ENCODE data around the gene ZNF3.

Gene ZNF3

DNA sequence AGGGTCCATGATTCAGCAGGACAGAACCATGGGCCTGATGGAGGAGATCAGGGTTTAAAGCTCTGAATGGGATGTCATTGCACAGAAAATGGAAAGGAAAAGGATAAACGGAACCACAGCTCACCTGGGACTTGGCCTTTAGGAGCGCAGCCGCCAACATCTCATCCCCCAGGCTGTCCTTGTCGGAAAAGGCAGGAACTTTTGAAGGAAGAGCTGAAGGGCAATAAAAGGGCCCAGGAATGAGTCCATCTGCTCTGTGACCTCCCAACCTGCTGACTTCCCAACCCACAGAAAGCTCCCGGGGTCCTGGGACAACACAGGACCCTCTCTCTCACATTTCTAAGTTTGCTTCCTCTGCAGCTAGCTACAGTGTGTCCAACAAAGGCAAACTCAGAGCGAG, 6.1 kb downstream of the ZNF3 start:
- Histone ChIP-seq H3K27me3 (ENCODE audit: insufficient read depth, low read length) (no peaks in the 10 kb centered on the region), H2BK5ac (ENCODE audit: low read depth, low read length, poor library complexity) (no peak overlapping the region), H4K12ac (ENCODE audit: low read depth, low read length) (no peak overlapping the region), H3K4ac (ENCODE audit: low read depth, low read length) (no peak overlapping the region), H2BK12ac (ENCODE audit: low read length) (no peak overlapping the region), H3K4me2 (ENCODE audit: low read length) (no peak overlapping the region), H3K9me3 (ENCODE audit: insufficient read depth, low read depth, low read length) (peaks cover 33% of the 10 kb centered on the region), H3K9ac (ENCODE audit: low read length) (no peak overlapping the region), H2BK120ac (ENCODE audit: insufficient read depth, low read length, poor library complexity) (no peak overlapping the region), H4K8ac (ENCODE audit: low read depth, low read length) (no peak overlapping the region), H2AK5ac (ENCODE audit: low read length) (no peak overlapping the region), H3K79me1 (ENCODE audit: low read length) (no peaks in the 10 kb centered on the region), H3K14ac (ENCODE audit: low read length) (no peak overlapping the region), H3K79me2 (ENCODE audit: control insufficient read depth, insufficient read depth, low read length, poor library complexity) (peaks cover 7% of the 10 kb centered on the region), H3K18ac (ENCODE audit: low read length) (peak overlapping the region; percentile 74), H2AFZ (ENCODE audit: insufficient read depth, low read length, poor library complexity) (no peak overlapping the region), H3K23ac (ENCODE audit: low read length) (no peak overlapping the region), H4K91ac (ENCODE audit: low read depth, low read length) (no peak overlapping the region), H3K4me3 (ENCODE audit: low read depth, low read length) (no peak overlapping the region), H3K27ac (ENCODE audit: low read depth, low read length) (no peak overlapping the region), H3K36me3 (ENCODE audit: control insufficient read depth in 1 of 2, insufficient read depth in 2 of 2, low read length in 2 of 2) (peaks cover 73 to 81% of the 10 kb centered on the region in 2 experiments), H3K4me1 (ENCODE audit: control insufficient read depth in 1 of 2, insufficient read depth in 2 of 2, low read length in 2 of 2) (peaks cover 1 to 4% of the 10 kb centered on the region in 2 experiments)
- no peak for DNase-seq
- no CpG with 5 or more reads among the region's 6 CpGs for WGBS (ENCODE audit: extremely low coverage, insufficient coverage, insufficient read length)

DNA sequence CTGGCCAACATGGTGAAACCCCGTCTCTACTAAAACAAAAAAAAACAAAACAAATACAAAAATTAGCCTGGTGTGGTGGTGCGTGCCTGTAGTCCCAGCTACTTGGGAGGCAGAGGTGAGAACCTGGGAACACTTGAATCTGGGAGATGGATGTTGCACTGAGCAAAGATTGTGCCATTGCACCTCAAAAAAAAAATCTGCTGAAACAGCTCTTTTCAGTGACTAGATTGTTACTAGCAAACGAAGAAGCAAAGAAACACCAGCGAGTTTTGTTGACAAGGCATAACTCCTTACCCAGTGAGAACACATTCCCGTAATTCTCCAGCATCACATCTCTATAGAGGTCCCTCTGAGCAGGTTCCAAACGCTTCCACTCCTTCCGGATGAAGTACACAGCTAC, 6.7 kb downstream of the ZNF3 start:
- Histone ChIP-seq H4K91ac (ENCODE audit: low read depth, low read length) (no peak overlapping the region), H2BK12ac (ENCODE audit: low read length) (no peak overlapping the region), H4K12ac (ENCODE audit: low read depth, low read length) (no peak overlapping the region), H3K4me2 (ENCODE audit: low read length) (no peak overlapping the region), H2BK120ac (ENCODE audit: insufficient read depth, low read length, poor library complexity) (no peak overlapping the region), H3K9me3 (ENCODE audit: insufficient read depth, low read depth, low read length) (peaks cover 36% of the 10 kb centered on the region), H2BK5ac (ENCODE audit: low read depth, low read length, poor library complexity) (no peak overlapping the region), H3K23ac (ENCODE audit: low read length) (no peak overlapping the region), H2AK5ac (ENCODE audit: low read length) (no peak overlapping the region), H3K27me3 (ENCODE audit: insufficient read depth, low read length) (no peaks in the 10 kb centered on the region), H4K8ac (ENCODE audit: low read depth, low read length) (no peak overlapping the region), H3K27ac (ENCODE audit: low read depth, low read length) (no peak overlapping the region), H3K4me1 (ENCODE audit: control insufficient read depth in 1 of 2, insufficient read depth in 2 of 2, low read length in 2 of 2) (no peaks in the 10 kb centered on the region), H3K79me1 (ENCODE audit: low read length) (no peaks in the 10 kb centered on the region), H3K9ac (ENCODE audit: low read length) (no peak overlapping the region), H3K4me3 (ENCODE audit: low read depth, low read length) (no peak overlapping the region), H2AFZ (ENCODE audit: insufficient read depth, low read length, poor library complexity) (no peak overlapping the region), H3K14ac (ENCODE audit: low read length) (no peak overlapping the region), H3K4ac (ENCODE audit: low read depth, low read length) (no peak overlapping the region), H3K36me3 (ENCODE audit: control insufficient read depth in 1 of 2, insufficient read depth in 2 of 2, low read length in 2 of 2) (peaks cover 78 to 86% of the 10 kb centered on the region in 2 experiments), H3K79me2 (ENCODE audit: control insufficient read depth, insufficient read depth, low read length, poor library complexity) (peaks cover 4% of the 10 kb centered on the region), H3K18ac (ENCODE audit: low read length) (no peak overlapping the region)
- no peak for DNase-seq
- no CpG with 5 or more reads among the region's 7 CpGs for WGBS (ENCODE audit: extremely low coverage, insufficient coverage, insufficient read length)

DNA sequence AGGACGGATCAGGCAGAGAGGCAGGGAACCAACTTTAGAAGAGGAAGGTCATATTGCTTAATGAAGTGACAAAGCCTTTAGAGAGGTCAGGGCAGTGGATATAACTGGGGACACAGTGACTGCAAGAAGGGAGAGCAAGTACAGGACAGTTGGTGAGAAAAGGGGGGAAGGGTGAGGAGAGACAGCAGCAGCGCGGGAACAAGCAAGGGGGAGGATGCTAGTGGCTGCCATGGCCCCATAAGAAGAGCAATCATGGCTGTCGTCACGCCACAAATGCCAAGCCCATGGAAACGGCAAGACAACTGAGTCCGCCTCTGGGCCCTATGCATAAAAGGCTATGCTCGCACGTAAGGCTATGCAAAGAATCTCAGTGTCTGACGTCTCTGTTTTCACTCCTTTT, 9.1 kb downstream of the ZNF3 start:
- H3K27me3 ChIP-seq (ENCODE audit: insufficient read depth, low read length): no peaks in the 10 kb centered on the region
- H2BK12ac ChIP-seq (ENCODE audit: low read length): no peak overlapping the region
- no peak overlapping the region for H3K14ac ChIP-seq (ENCODE audit: low read length)
- WGBS (ENCODE audit: extremely low coverage, insufficient coverage, insufficient read length): no CpG with 5 or more reads among the region's 10 CpGs
- H3K79me1 ChIP-seq (ENCODE audit: low read length): no peaks in the 10 kb centered on the region
- no peak overlapping the region for H2BK5ac ChIP-seq (ENCODE audit: low read depth, low read length, poor library complexity)
- no peak overlapping the region for H3K27ac ChIP-seq (ENCODE audit: low read depth, low read length)
- peaks cover 73 to 80% of the 10 kb centered on the region in 2 experiments for H3K36me3 ChIP-seq (ENCODE audit: control insufficient read depth in 1 of 2, insufficient read depth in 2 of 2, low read length in 2 of 2)
- no peak overlapping the region for H3K4me3 ChIP-seq (ENCODE audit: low read depth, low read length)
- H3K18ac ChIP-seq (ENCODE audit: low read length): no peak overlapping the region
- H2AFZ ChIP-seq (ENCODE audit: insufficient read depth, low read length, poor library complexity): no peak overlapping the region
- H3K4me2 ChIP-seq (ENCODE audit: low read length): no peak overlapping the region
- H3K4ac ChIP-seq (ENCODE audit: low read depth, low read length): no peak overlapping the region
- no peaks in the 10 kb centered on the region for H3K79me2 ChIP-seq (ENCODE audit: control insufficient read depth, insufficient read depth, low read length, poor library complexity)
- H3K4me1 ChIP-seq (ENCODE audit: control insufficient read depth in 1 of 2, insufficient read depth in 2 of 2, low read length in 2 of 2): no peaks in the 10 kb centered on the region
- H3K9ac ChIP-seq (ENCODE audit: low read length): no peak overlapping the region
- H2AK5ac ChIP-seq (ENCODE audit: low read length): no peak overlapping the region
- no peak overlapping the region for H3K23ac ChIP-seq (ENCODE audit: low read length)
- no peak overlapping the region for H4K91ac ChIP-seq (ENCODE audit: low read depth, low read length)
- no peak overlapping the region for H4K12ac ChIP-seq (ENCODE audit: low read depth, low read length)
- DNase-seq: no peak
- H4K8ac ChIP-seq (ENCODE audit: low read depth, low read length): no peak overlapping the region
- H2BK120ac ChIP-seq (ENCODE audit: insufficient read depth, low read length, poor library complexity): no peak overlapping the region
- H3K9me3 ChIP-seq (ENCODE audit: insufficient read depth, low read depth, low read length): peaks cover 36% of the 10 kb centered on the region

DNA sequence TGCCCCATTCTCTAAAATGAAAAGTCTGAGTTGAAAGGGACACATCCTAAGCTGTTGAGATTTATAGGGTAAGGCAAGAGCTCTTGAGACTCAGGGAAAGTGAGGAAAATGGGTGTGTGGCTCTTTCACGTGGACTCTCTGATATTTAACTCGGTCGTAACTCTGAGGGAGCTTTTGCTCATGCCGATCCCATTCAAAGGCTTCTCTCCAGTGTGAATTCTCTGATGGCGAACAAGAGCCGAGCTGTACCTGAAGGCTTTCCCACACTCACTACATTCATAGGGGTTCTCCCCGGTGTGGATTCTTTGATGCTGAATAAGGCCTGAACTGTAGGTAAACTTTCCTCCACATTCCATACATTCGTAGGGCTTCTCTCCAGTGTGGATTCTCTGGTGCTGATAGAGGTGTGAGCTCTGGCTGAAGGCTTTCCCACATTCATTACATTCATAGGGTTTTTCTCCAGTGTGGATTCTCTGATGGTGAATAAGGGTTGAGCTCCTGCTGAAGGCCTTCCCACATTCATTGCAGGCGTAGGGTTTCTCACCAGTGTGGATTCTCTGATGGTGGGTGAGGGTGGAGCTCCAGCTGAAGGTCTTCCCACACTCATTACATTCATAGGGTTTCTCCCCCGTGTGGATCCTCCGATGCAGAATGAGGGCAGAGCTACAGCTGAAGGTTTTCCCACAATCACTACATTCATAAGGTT, 10.4 kb downstream of the ZNF3 start:
- no peak overlapping the region for H2BK120ac ChIP-seq (ENCODE audit: insufficient read depth, low read length, poor library complexity)
- no peak overlapping the region for H2BK5ac ChIP-seq (ENCODE audit: low read depth, low read length, poor library complexity)
- H3K9me3 ChIP-seq (ENCODE audit: insufficient read depth, low read depth, low read length): peaks cover 36% of the 10 kb centered on the region
- H3K23ac ChIP-seq (ENCODE audit: low read length): no peak overlapping the region
- H3K36me3 ChIP-seq (ENCODE audit: control insufficient read depth in 1 of 2, insufficient read depth in 2 of 2, low read length in 2 of 2): peaks cover 66 to 70% of the 10 kb centered on the region in 2 experiments
- no peak overlapping the region for H3K9ac ChIP-seq (ENCODE audit: low read length)
- H3K4me3 ChIP-seq (ENCODE audit: low read depth, low read length): no peak overlapping the region
- no peak overlapping the region for H4K8ac ChIP-seq (ENCODE audit: low read depth, low read length)
- H3K4ac ChIP-seq (ENCODE audit: low read depth, low read length): no peak overlapping the region
- no peak overlapping the region for H3K14ac ChIP-seq (ENCODE audit: low read length)
- no peak overlapping the region for H4K12ac ChIP-seq (ENCODE audit: low read depth, low read length)
- H3K27me3 ChIP-seq (ENCODE audit: insufficient read depth, low read length): no peaks in the 10 kb centered on the region
- H3K18ac ChIP-seq (ENCODE audit: low read length): no peak overlapping the region
- H3K4me2 ChIP-seq (ENCODE audit: low read length): no peak overlapping the region
- H3K79me2 ChIP-seq (ENCODE audit: control insufficient read depth, insufficient read depth, low read length, poor library complexity): no peaks in the 10 kb centered on the region
- no peak overlapping the region for H2BK12ac ChIP-seq (ENCODE audit: low read length)
- H4K91ac ChIP-seq (ENCODE audit: low read depth, low read length): no peak overlapping the region
- H3K27ac ChIP-seq (ENCODE audit: low read depth, low read length): no peak overlapping the region
- peak; percentile 51 to 62 for DNase-seq
- no CpG with 5 or more reads among the region's 11 CpGs for WGBS (ENCODE audit: extremely low coverage, insufficient coverage, insufficient read length)
- H2AFZ ChIP-seq (ENCODE audit: insufficient read depth, low read length, poor library complexity): no peak overlapping the region
- H2AK5ac ChIP-seq (ENCODE audit: low read length): no peak overlapping the region
- no peaks in the 10 kb centered on the region for H3K79me1 ChIP-seq (ENCODE audit: low read length)
- peaks cover 0 to under 1% of the 10 kb centered on the region in 2 experiments for H3K4me1 ChIP-seq (ENCODE audit: control insufficient read depth in 1 of 2, insufficient read depth in 2 of 2, low read length in 2 of 2)

All from trophoblast cell (in vitro differentiated cells and primary cell).